HL-60 (cell line): ENCODE results near the gene INVS.

Source experiments
- DNase-seq, 2 experiments: peaks; one replicate each; pipeline ENCODE4 v3.0.0-alpha.2; 2010 to 2020; ENCODE audit warnings: low read depth in 1 of 2, low spot score in 1 of 2
- H3K27ac ChIP-seq: fragments of 250-450 bp; sonication (Bioruptor Pico); replicated peaks from 2 replicates; pipeline ENCODE4 v1.5.1; 2020; ENCODE audit warnings: mild to moderate bottlenecking, moderate library complexity
- H3K27me3 ChIP-seq: fragments of 250-450 bp; sonication (Bioruptor Pico); 2 replicates; pipeline ENCODE4 v1.5.1; 2021; ENCODE audit warnings: mild to moderate bottlenecking, moderate library complexity; ENCODE audit not compliant: insufficient read depth, poor library complexity, severe bottlenecking
- H3K4me3 ChIP-seq: replicated peaks from 2 replicates; pipeline ENCODE4 v1.5.1; 2011; ENCODE audit warnings: mild to moderate bottlenecking, control low read depth, low read length; ENCODE audit not compliant: insufficient read depth
- CTCF ChIP-seq: IDR thresholded peaks from one replicate; pipeline ENCODE4 v1.5.1; 2011; ENCODE audit warnings: low read length, control low read depth, inconsistent platforms; ENCODE audit not compliant: insufficient read depth
- GABPA ChIP-seq: IDR thresholded peaks from 2 replicates; pipeline ENCODE4 v1.6.1; 2012; ENCODE audit warnings: low read depth
- POLR2AphosphoS5 ChIP-seq: IDR thresholded peaks from 2 replicates; pipeline ENCODE4 v1.6.1; 2012; ENCODE audit warnings: low read depth
- REST ChIP-seq: IDR thresholded peaks from 2 replicates; pipeline ENCODE4 v1.6.1; 2012; ENCODE audit warnings: low read depth; ENCODE audit not compliant: insufficient replicate concordance
- SPI1 ChIP-seq: IDR thresholded peaks from 2 replicates; pipeline ENCODE4 v1.6.1; 2012; ENCODE audit warnings: low read depth, mild to moderate bottlenecking, borderline replicate concordance

Gene INVS

GRCh38 chr9:100202806-100203205 is 103.8 kb downstream of the INVS start:
- Histone ChIP-seq H3K27me3 (no peaks in the 10 kb centered on the region), H3K27ac (no peak overlapping the region), H3K4me3 (no peak overlapping the region)
- no peak for TF ChIP-seq CTCF
- TF ChIP-seq REST: no peak
- TF ChIP-seq GABPA: no peak
- no peak for TF ChIP-seq SPI1
- TF ChIP-seq POLR2AphosphoS5: no peak
- no peak for DNase-seq

- Histone ChIP-seq H3K27me3 (no peaks in the 10 kb centered on the region), H3K27ac (no peak overlapping the region), H3K4me3 (no peak overlapping the region)
- DNase-seq: no peak
- no peak for TF ChIP-seq REST
- TF ChIP-seq SPI1: no peak
- no peak for TF ChIP-seq CTCF
- no peak for TF ChIP-seq GABPA
- no peak for TF ChIP-seq POLR2AphosphoS5
Observed at GRCh38 chr9:100204796-100205195, 105.8 kb downstream of the INVS start.

DNA sequence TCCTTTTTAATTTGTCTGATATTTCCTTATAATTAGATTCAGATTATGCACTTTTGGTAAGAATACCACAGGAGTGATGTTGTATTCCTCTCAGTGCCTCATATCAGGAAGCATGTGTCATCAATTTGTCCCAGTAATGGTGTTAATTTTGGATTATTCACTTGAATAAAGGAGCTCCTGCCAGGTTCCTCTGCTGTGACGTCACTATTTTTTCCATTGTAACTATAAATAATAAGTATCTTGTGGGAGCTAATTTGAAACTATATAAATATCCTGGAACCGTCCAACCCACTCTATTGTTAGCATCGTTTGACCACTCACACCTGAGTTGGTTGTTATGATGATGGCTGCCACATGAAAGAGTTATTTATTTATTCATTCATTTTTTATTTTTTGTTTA is 107.9 kb downstream of the INVS start:
- Histone ChIP-seq H3K27me3 (no peaks in the 10 kb centered on the region), H3K27ac (no peak overlapping the region), H3K4me3 (no peak overlapping the region)
- TF ChIP-seq GABPA (no peak), SPI1 (no peak), POLR2AphosphoS5 (no peak), REST (no peak), CTCF (no peak)
- no peak for DNase-seq
